Measurements from ENCODE around the gene REX1BD. TPM values are rescaled to one million over a fixed set of nuclear protein-coding genes. Genes with fewer than 3 reads are reported as not detected.

Gene REX1BD
- total and polyA plus RNA-seq, 10 of the 15 experiments (the other 5 are each of a cell fraction or from before 2014, with no cell fraction given): 1.1 to 101 (median 35.0) TPM

- CTCF ChIA-PET: no interaction called here
- Histone ChIP-seq H3K9me3 (replicated peaks; ENCODE audit: control insufficient read depth, insufficient read depth, low read length) (no peaks in the 10 kb centered on the region), H3K9ac (ENCODE audit: control insufficient read depth, insufficient read depth, low read length) (no peak overlapping the region), H3K79me2 (ENCODE audit: control insufficient read depth, insufficient read depth, low read length) (no peaks in the 10 kb centered on the region), H4K20me1 (ENCODE audit: control insufficient read depth, insufficient read depth) (no peaks in the 10 kb centered on the region; the same call in none of the 2 replicates), H3K27ac (ENCODE audit: control insufficient read depth, insufficient read depth) (no peak overlapping the region), H3K4me3 (no peak overlapping the region), H3K36me3 (ENCODE audit: control insufficient read depth in 2 of 2, insufficient read depth in 2 of 2, low read length in 1 of 2) (no peaks in the 10 kb centered on the region), H3K27me3 (replicated peaks in 1 of 2; ENCODE audit: control insufficient read depth in 2 of 2, insufficient read depth in 2 of 2, low read length in 1 of 2) (peaks cover 27 to 33% of the 10 kb centered on the region in 2 experiments), H2AFZ (ENCODE audit: control insufficient read depth, low read depth, low read length) (no peak overlapping the region), H3K4me1 (ENCODE audit: control insufficient read depth, insufficient read depth, low read length) (no peaks in the 10 kb centered on the region), H3K4me2 (ENCODE audit: control insufficient read depth, insufficient read depth) (no peak overlapping the region)
- intact Hi-C loops (cut with micrococcal nuclease; ENCODE audit: unreplicated experiment): no loop called here
- in situ Hi-C loops (cut with MboI): no loop called here
- FAIRE-seq (no peak), ATAC-seq (no peak), DNase-seq (ENCODE audit: low read depth, low spot score) (no peak)
- RAD21 ChIA-PET (ENCODE audit: unreplicated experiment): no interaction called here
- TF ChIP-seq CBX3 (IDR thresholded peaks at IDR 0.05; ENCODE audit: borderline replicate concordance, low read depth): no peak
- no peak for TF ChIP-seq KLF5 (IDR thresholded peaks at IDR 0.05; ENCODE audit: partially characterized antibody)
- TF ChIP-seq HDAC6 (IDR thresholded peaks at IDR 0.05; ENCODE audit: unreplicated experiment): no peak
- no peak for TF ChIP-seq MAX (IDR thresholded peaks at IDR 0.05; ENCODE audit: low read depth, low read length)
- no peak for TF ChIP-seq ZNF24 (IDR thresholded peaks at IDR 0.05)
- no peak for TF ChIP-seq BRCA1 (IDR thresholded peaks at IDR 0.05; ENCODE audit: low read depth, low read length)
- no peak for TF ChIP-seq ZZZ3 (IDR thresholded peaks at IDR 0.05; ENCODE audit: control insufficient read depth, insufficient read length, low read depth)
- TF ChIP-seq BCLAF1 (IDR thresholded peaks at IDR 0.05): no peak
- TF ChIP-seq SREBF1 (IDR thresholded peaks at IDR 0.05; ENCODE audit: low read length): no peak
- no peak for TF ChIP-seq SUPT20H (IDR thresholded peaks at IDR 0.05; ENCODE audit: borderline replicate concordance, control insufficient read depth, low read depth, low read length)
- no peak for TF ChIP-seq POLR2AphosphoS2 (IDR thresholded peaks at IDR 0.05; ENCODE audit: low read depth, low read length)
- no peak for TF ChIP-seq SPI1 (IDR thresholded peaks at IDR 0.05; ENCODE audit: borderline replicate concordance, insufficient read depth, low read depth, low read length)
- TF ChIP-seq NFYA (IDR thresholded peaks at IDR 0.05; ENCODE audit: borderline replicate concordance, low read depth, low read length): no peak
- TF ChIP-seq ESRRA (IDR thresholded peaks at IDR 0.05; ENCODE audit: low read length): no peak
- TF ChIP-seq CBX5 (IDR thresholded peaks at IDR 0.05; ENCODE audit: low read depth): no peak
- no peak for TF ChIP-seq MTA2 (IDR thresholded peaks at IDR 0.05; ENCODE audit: low read depth)
- TF ChIP-seq DPF2 (IDR thresholded peaks at IDR 0.05): no peak
- no peak for TF ChIP-seq JUNB (IDR thresholded peaks at IDR 0.05)
- POLR2A ChIA-PET: no interaction called here
- 14% methylated on average over 5 of the region's 5 CpGs for WGBS (ENCODE audit: insufficient coverage, insufficient replicate concordance, low lambda C conversion rate, missing lambda C conversion rate)
- SMC1A ChIA-PET (ENCODE audit: uncharacterized antibody, unreplicated experiment): no interaction called here
- BruUV-seq (replicated peaks): no TSS peak
Observed at GRCh38 chr19:18608102-18608804, 19.7 kb downstream of the REX1BD start.

Measured in GM12878 (cell line).